Activated CD8-positive, alpha-beta T cell treated with anti-CD3 and anti-CD28 coated beads, Interleukin-2, amount 10 ng/mL, durations not matched to agents 7 days and 5 days (primary cell): ENCODE data around the gene SMIM22. TPM values are rescaled to one million over a fixed set of nuclear protein-coding genes. Genes with fewer than 3 reads are reported as not detected.

Source experiments
- ATAC-seq: fragments of 150-1000 bp; cut with Tn5 transposase; one replicate; pipeline ENCODE4 v1.10.0; 2021; ENCODE audit warnings: moderate library complexity
- CTCF ChIA-PET: fragments of 350-600 bp; sonication (Branson Sonifier 250); formaldehyde crosslinking; loops from one replicate; lab custom pipeline; 2021; ENCODE audit warnings: antibody characterized with exemption; lab: Charles Lee
- POLR2A ChIA-PET: fragments of 350-600 bp; sonication (Branson Sonifier 250); formaldehyde crosslinking; loops from one replicate; lab custom pipeline; 2021; ENCODE audit warnings: antibody characterized with exemption; lab: Charles Lee
- DNase-seq: peaks from one replicate; pipeline ENCODE4 v3.0.0-alpha.2; 2020
- H3K27ac Mint-ChIP-seq: one replicate; pipeline ENCODE4 v1.8.0; 2021; ENCODE audit warnings: mild to moderate bottlenecking, mixed read lengths
- H3K27me3 Mint-ChIP-seq: one replicate; pipeline ENCODE4 v1.8.0; 2021; ENCODE audit warnings: low read depth, mixed read lengths
- H3K36me3 Mint-ChIP-seq: one replicate; pipeline ENCODE4 v1.8.0; 2021; ENCODE audit warnings: low read depth, mixed read lengths
- H3K4me1 Mint-ChIP-seq: one replicate; pipeline ENCODE4 v1.8.0; 2021; ENCODE audit warnings: low read depth, mixed read lengths
- H3K4me3 Mint-ChIP-seq: one replicate; pipeline ENCODE4 v1.8.0; 2021; ENCODE audit warnings: mild to moderate bottlenecking, mixed read lengths
- H3K9me3 Mint-ChIP-seq: one replicate; pipeline ENCODE4 v1.8.0; 2022; ENCODE audit warnings: mixed read lengths; ENCODE audit not compliant: insufficient read depth
- total RNA-seq, 2 experiments: library from RNA; stranded (reverse); gene quantifications; one replicate each; pipeline ENCODE4 v1.2.3, GENCODE V29; 2021

The SMIM22 gene
- not detected for total RNA-seq

DNA sequence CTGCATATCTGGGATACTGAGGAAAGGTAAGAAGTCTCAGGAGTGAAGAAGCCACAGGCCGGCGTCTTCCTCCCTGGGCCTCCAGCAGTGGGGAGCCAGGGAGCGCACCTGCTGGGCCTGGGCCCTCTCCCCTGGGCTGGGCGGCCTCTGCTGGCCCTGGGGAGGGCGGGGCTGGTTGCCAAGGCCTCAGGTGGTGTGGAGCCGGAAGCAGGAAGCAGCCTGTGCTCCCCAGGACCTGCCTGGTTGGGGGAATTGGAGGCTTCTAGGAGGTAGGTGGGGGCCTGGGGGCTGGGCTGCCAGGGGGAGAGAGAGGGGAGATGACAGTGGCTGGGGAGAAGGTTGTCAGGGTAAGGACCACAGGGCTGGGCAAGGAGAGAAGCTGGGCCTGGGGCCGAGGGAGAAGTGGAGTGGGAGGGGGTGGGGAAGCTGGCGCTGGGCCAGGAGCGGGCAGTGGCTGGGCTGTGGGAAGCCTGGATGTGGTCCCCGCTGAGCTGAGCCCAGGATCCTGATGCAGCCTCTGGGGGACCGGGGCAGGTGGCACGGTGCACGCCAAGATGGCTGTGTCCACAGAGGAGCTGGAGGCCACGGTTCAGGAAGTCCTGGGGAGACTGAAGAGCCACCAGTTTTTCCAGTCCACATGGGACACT, at the start of gene SMIM22:
TSS of gene SMIM22 (plus strand) at position 189 of the 647 bp plus-strand sequence. CDS start at position 555, 366 bp downstream.
- Mint-ChIP-seq H3K36me3 (no peaks in the 10 kb centered on the region), H3K27me3 (no peaks in the 10 kb centered on the region), H3K4me1 (peaks cover 8% of the 10 kb centered on the region), H3K27ac (no peak within 1 kb of the TSS), H3K4me3 (no peak within 1 kb of the TSS), H3K9me3 (no peaks in the 10 kb centered on the region)
- DNase-seq (no peak), ATAC-seq (no peak)
- ChIA-PET POLR2A (no interaction called here), CTCF (no interaction called here)

DNA sequence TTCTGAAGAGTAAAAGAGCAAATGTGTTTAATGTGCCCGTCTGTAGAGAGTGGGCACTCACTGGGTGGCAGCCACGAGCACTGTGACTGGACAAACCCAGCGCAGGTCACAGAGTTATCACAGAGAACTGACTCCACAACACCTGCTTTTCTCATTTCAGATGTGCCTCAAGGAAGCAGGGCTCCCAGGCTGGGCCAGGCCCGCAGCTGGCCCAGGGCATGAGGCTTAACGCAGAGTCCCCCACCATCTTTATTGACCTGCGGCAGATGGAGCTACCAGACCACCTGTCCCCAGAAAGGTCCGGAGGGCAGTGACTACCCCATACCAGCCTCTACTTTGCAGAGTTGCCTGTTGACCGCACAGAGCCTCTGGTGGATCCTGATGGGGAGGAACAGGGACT, 49.0 kb upstream of the SMIM22 start:
- ChIA-PET CTCF (no interaction called here), POLR2A (interaction anchor here (0.7 to 1.4 kb wide), 2 partner anchors 9 to 11 kb away, joined by 3 to 4 read pairs; no protein-coding TSS in a partner anchor)
- H3K36me3 Mint-ChIP-seq = peaks cover 2% of the 10 kb centered on the region
- no peak overlapping the region for H3K27ac Mint-ChIP-seq
- DNase-seq (no peak), ATAC-seq (no peak)
- H3K4me3 Mint-ChIP-seq = no peak overlapping the region
- H3K9me3 Mint-ChIP-seq = no peaks in the 10 kb centered on the region
- peaks cover 27% of the 10 kb centered on the region for H3K4me1 Mint-ChIP-seq
- no peaks in the 10 kb centered on the region for H3K27me3 Mint-ChIP-seq

GRCh38 chr16:4746991-4747574, 48.1 kb upstream of the SMIM22 start:
- POLR2A ChIA-PET = interaction anchor here (0.6 to 1.4 kb wide), 4 partner anchors 9 to 20 kb away, joined by 3 to 5 read pairs (median 4); partner anchors contain the start of gene ZNF500
- CTCF ChIA-PET = no interaction called here

GRCh38 chr16:4747906-4748681, 47.1 kb upstream of the SMIM22 start:
- ATAC-seq (peak; percentile 22), DNase-seq (no peak)
- ChIA-PET POLR2A (interaction anchor here (0.6 to 1.1 kb wide), 2 partner anchors 15 to 19 kb away, joined by 4 to 5 read pairs; partner anchors contain the start of gene ZNF500), CTCF (no interaction called here)
- H3K9me3 Mint-ChIP-seq = no peaks in the 10 kb centered on the region
- peak overlapping the region; percentile 9 for H3K27ac Mint-ChIP-seq
- peaks cover 26% of the 10 kb centered on the region for H3K4me1 Mint-ChIP-seq
- H3K36me3 Mint-ChIP-seq = peaks cover 4% of the 10 kb centered on the region
- H3K27me3 Mint-ChIP-seq = no peaks in the 10 kb centered on the region
- no peak overlapping the region for H3K4me3 Mint-ChIP-seq

More at GRCh38 chr16:4746991-4747574, 48.1 kb upstream of the SMIM22 start:
- Mint-ChIP-seq H3K4me1 (peaks cover 27% of the 10 kb centered on the region), H3K36me3 (peaks cover 4% of the 10 kb centered on the region), H3K9me3 (no peaks in the 10 kb centered on the region), H3K27ac (no peak overlapping the region), H3K27me3 (no peaks in the 10 kb centered on the region), H3K4me3 (no peak overlapping the region)
- no peak for DNase-seq
- peak; percentile 31 for ATAC-seq

GRCh38 chr16:4748682-4749411, 46.3 kb upstream of the SMIM22 start:
- Mint-ChIP-seq H3K4me1 (peaks cover 20% of the 10 kb centered on the region), H3K27ac (peak overlapping the region; percentile 9), H3K36me3 (peaks cover 9% of the 10 kb centered on the region), H3K4me3 (no peak overlapping the region), H3K9me3 (no peaks in the 10 kb centered on the region), H3K27me3 (no peaks in the 10 kb centered on the region)
- ChIA-PET POLR2A (no interaction called here), CTCF (no interaction called here)
- ATAC-seq (no peak), DNase-seq (no peak)

DNA sequence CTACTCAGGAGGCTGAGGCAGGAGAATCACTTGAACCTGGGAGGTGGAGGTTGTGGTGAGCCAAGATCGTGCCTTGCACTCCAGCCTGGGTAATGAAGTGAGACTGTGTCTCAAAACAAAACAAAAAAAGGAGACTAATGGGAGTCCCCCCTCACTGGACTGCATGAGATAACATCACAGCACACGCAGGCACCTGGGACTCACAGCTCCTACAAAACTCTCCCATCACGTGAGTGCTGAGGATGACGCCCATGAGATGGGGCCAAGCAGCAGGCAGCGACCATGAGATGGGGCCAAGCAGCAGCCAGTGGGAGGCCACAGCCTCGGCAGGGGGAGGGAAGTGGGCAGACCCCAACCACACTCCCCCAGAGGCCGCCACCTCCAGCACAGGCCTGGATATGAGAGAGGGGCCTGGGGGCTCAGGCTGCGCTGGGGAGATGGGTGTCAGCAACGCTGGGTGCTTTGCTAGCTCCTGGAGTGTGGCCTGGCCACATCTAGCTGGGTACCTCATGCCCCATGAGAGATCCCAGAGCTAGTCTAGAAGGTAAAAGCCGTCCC, 45.4 kb upstream of the SMIM22 start:
- Mint-ChIP-seq H3K27ac (no peak overlapping the region), H3K4me3 (no peak overlapping the region)
- POLR2A ChIA-PET = interaction anchor here (0.6 kb wide), 1 partner anchor 115 kb away, joined by 5 read pairs; no protein-coding TSS in a partner anchor

DNA sequence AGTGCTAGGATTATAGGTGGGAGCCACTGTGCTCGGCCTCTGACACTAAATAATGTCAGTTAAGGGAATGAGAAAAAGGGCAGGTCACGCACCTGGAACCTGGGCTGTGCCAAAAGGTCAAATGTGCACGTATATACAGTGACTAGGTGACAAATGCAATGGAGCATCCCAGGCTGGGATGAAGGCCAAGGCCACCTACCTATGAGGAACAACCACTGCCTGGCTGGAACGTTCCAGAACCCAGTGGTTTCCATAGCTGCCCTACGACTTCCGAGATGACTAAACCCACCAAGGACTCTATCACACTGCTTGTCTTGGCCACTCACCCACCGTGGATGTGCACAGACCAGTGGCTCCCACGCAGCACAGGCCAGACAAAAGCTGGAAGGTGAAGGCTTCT, 44.3 kb upstream of the SMIM22 start:
- no peaks in the 10 kb centered on the region for H3K27me3 Mint-ChIP-seq
- ChIA-PET POLR2A (no interaction called here), CTCF (interaction anchor here (1.2 kb wide), 1 partner anchor 12 kb away, joined by 4 read pairs; no protein-coding TSS in a partner anchor)
- peaks cover 24% of the 10 kb centered on the region for H3K36me3 Mint-ChIP-seq
- H3K4me3 Mint-ChIP-seq = no peak overlapping the region
- peaks cover 20% of the 10 kb centered on the region for H3K4me1 Mint-ChIP-seq
- ATAC-seq = no peak
- H3K27ac Mint-ChIP-seq = no peak overlapping the region
- DNase-seq = no peak
- H3K9me3 Mint-ChIP-seq = no peaks in the 10 kb centered on the region

More for the DNA sequence above, 45.4 kb upstream of the SMIM22 start:
- Mint-ChIP-seq H3K4me1 (peaks cover 20% of the 10 kb centered on the region), H3K36me3 (peaks cover 14% of the 10 kb centered on the region), H3K27me3 (no peaks in the 10 kb centered on the region), H3K9me3 (no peaks in the 10 kb centered on the region)
- CTCF ChIA-PET = interaction anchor here (1.2 kb wide), 1 partner anchor 13 kb away, joined by 4 read pairs; no protein-coding TSS in a partner anchor
- ATAC-seq (no peak), DNase-seq (no peak)

DNA sequence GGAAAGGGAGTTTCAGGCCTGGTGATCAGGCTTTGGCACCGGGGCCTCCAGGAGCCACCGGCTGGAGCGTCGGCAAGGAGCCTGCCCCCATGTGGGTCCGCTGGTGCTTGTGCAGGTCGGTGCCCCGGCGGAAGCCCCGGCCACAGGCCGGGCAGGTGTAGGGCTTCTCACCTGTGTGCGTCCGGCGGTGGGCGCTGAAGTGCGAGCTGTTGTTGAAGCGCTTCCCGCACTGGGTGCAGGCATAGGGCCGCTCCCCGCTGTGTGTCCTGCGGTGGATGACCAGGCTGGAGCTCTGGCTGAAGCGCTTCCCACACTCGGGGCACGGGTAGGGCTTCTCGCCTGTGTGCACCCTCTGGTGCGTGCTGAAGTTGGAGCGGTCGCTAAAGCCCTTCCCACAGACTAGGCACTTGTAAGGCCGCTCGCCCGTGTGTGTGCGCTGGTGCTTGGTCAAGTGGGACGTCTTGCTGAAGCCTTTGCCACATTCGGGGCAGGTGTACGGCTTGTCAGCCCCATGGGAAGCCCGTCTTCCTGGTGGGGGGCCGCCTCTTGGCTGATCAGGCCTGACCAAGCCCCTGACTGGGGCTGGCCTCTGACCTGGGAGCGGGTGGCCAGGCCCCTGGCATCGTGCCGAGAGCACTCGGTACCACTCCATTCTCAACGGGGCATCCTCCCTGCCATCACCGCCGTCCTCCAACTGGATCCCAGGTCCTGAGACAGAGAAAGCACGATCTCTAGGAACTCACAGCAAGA, 42.6 kb upstream of the SMIM22 start:
- Mint-ChIP-seq H3K4me1 (peaks cover 14% of the 10 kb centered on the region), H3K27ac (no peak overlapping the region), H3K4me3 (no peak overlapping the region), H3K27me3 (no peaks in the 10 kb centered on the region), H3K9me3 (no peaks in the 10 kb centered on the region), H3K36me3 (peaks cover 26% of the 10 kb centered on the region)
- DNase-seq = no peak
- ChIA-PET POLR2A (interaction anchor here (1.1 kb wide), 1 partner anchor 18 kb away, joined by 3 read pairs; the partner anchor contains the start of genes ANKS3 and DNAAF8), CTCF (no interaction called here)
- ATAC-seq = no peak

DNA sequence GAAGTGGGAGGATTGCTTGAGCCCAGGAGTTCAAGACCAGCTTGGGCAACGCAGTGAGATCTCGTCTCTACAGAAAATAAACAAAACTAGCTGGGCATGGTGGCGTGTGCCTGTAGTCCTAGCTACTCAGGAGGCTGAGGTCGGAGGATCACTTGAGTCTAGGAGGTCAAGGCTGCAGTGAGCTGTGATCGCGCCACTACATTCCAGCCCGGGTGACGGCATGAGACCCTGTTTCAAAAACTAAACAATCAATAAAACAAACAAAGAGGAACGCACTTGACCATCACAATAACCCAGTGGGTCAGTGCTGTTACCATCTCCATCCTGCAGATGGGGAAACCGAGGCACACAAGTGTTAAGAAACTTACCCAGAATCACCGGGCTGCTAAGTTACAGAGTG, 41.9 kb upstream of the SMIM22 start:
- ATAC-seq = no peak
- H3K4me1 Mint-ChIP-seq = peaks cover 7% of the 10 kb centered on the region
- CTCF ChIA-PET = no interaction called here
- H3K9me3 Mint-ChIP-seq = no peaks in the 10 kb centered on the region
- no peak overlapping the region for H3K27ac Mint-ChIP-seq
- no peaks in the 10 kb centered on the region for H3K27me3 Mint-ChIP-seq
- H3K4me3 Mint-ChIP-seq = no peak overlapping the region
- POLR2A ChIA-PET = no interaction called here
- DNase-seq = no peak
- peaks cover 26% of the 10 kb centered on the region for H3K36me3 Mint-ChIP-seq

- no peaks in the 10 kb centered on the region for H3K9me3 Mint-ChIP-seq
- no peak for ATAC-seq
- ChIA-PET POLR2A (no interaction called here), CTCF (no interaction called here)
- peaks cover 37% of the 10 kb centered on the region for H3K36me3 Mint-ChIP-seq
- DNase-seq = no peak
- H3K4me1 Mint-ChIP-seq = no peaks in the 10 kb centered on the region
- no peak overlapping the region for H3K4me3 Mint-ChIP-seq
- no peaks in the 10 kb centered on the region for H3K27me3 Mint-ChIP-seq
- H3K27ac Mint-ChIP-seq = no peak overlapping the region
Observed at GRCh38 chr16:4754865-4755264, 40.3 kb upstream of the SMIM22 start.
